Measurements from ENCODE around the gene ITFG1.
A peak's percentile ranks its signal among the peaks of the same experiment; 100 is the strongest.
"Not testable (repeated sequence)": the region's sequence is repeated elsewhere in the genome, so short reads cannot be mapped to it uniquely, and the experiment has no call there.

Gene ITFG1

DNA sequence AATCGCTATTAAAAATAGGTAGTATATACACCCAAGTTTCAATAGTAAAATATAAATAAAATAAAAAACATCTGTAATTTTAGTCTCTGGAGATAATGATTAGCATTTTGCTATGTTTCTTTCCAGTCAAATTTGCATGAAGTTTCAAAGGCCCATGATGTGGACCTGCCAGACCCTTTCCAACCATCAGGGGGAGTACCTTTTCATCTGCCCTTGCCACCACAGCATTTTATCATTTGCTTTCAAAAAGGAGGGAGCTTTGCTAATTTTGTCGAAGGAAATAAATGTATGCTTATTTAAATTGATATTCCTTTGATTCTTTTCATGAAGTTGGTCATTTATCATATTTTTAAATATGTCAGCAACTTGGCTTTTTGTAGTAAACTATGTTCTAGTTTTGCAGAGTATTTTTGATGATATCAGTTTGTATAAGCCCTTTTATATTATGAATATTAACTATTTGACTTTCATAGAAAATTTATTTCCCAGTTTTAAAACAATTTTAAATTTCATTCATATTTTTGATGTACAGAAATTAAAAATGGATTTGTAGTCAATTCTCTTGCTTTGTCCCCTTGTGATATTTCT is 201.9 kb downstream of the ITFG1 start:
- Mint-ChIP-seq H3K36me3 (peaks cover 41 to 47% of the 10 kb centered on the region in 2 donors), H3K9me3 (no peaks in the 10 kb centered on the region), H3K4me1 (no peaks in the 10 kb centered on the region), H3K27me3 (no peaks in the 10 kb centered on the region), H3K4me3 (no peak overlapping the region), H3K27ac (no peak overlapping the region)
- DNase-seq, result no peak
- ATAC-seq (replicated peaks), result peak; percentile 55 to 65

DNA sequence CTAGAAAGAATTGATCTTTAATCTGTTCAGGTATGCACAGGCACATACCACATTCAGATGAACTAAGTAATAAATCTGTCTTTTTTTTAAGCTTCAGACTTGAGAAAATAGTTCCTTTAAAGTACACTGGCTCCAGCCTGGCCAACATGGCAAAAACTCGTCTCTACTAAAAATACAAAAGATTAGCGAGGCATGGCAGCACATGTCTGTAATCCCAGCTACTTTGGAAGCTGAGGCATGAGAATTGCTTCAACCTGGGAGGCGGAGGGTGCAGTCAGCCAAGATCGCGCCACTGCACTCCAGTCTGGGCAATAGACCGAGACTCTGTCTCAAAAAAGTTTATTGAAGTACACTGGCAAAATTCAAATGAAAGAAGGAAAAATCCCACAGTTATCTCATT is 206.1 kb downstream of the ITFG1 start:
- H3K4me1 Mint-ChIP-seq, result no peaks in the 10 kb centered on the region
- H3K4me3 Mint-ChIP-seq, result no peak overlapping the region
- H3K36me3 Mint-ChIP-seq, result peaks cover 41 to 47% of the 10 kb centered on the region in 2 donors
- ATAC-seq (replicated peaks), result no peak
- no peak for DNase-seq
- no peaks in the 10 kb centered on the region for H3K27me3 Mint-ChIP-seq
- H3K27ac Mint-ChIP-seq, result no peak overlapping the region
- no peaks in the 10 kb centered on the region for H3K9me3 Mint-ChIP-seq

DNA sequence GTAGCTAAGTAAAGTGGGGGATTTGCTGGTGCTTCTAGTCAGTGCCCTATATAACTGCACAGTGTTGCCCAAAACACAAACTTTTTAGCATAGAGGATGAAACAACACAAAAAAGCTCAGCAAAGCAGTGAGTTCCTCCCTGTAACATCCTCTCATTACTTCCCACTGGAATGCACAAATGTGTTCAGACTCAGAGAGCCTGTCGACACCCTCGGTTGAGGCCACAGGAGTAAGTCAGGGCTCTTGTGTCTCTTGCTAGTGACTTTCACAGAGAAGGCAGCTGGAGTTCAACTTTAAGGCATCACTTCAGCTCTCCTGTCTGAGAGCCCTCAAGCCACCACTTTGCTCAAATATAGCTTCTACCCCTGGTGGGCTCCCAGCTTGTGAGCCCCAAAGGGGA is 209.9 kb downstream of the ITFG1 start:
- Mint-ChIP-seq H3K9me3 (no peaks in the 10 kb centered on the region), H3K4me3 (no peak overlapping the region), H3K4me1 (no peaks in the 10 kb centered on the region), H3K27ac (no peak overlapping the region), H3K36me3 (peaks cover 25 to 26% of the 10 kb centered on the region in 2 donors), H3K27me3 (no peaks in the 10 kb centered on the region)
- ATAC-seq (replicated peaks) (no peak), DNase-seq (no peak)

DNA sequence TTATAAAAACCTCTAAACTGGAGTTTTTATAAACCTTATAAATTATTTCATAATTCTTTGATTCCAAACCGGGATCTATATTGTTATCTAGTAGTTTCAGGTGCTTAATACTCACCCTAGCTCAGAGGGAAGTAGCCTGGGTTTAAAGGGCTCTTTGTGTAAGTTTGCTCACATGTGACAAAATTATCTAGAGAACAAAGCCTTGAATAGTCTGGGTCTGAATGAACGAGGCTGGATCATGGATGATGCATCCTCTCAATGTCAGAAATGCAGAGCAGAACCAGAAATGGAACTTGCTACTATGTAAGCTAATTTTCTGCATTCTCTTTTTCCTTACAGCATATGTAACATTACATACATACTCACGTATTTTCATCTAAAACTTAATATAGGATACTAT is 213.2 kb downstream of the ITFG1 start:
- no peak overlapping the region for H3K4me3 Mint-ChIP-seq
- no peaks in the 10 kb centered on the region for H3K9me3 Mint-ChIP-seq
- H3K36me3 Mint-ChIP-seq, result peaks cover 20 to 21% of the 10 kb centered on the region in 2 donors
- no peaks in the 10 kb centered on the region for H3K4me1 Mint-ChIP-seq
- ATAC-seq (replicated peaks) (no peak), DNase-seq (no peak)
- H3K27ac Mint-ChIP-seq, result no peak overlapping the region
- no peaks in the 10 kb centered on the region for H3K27me3 Mint-ChIP-seq

DNA sequence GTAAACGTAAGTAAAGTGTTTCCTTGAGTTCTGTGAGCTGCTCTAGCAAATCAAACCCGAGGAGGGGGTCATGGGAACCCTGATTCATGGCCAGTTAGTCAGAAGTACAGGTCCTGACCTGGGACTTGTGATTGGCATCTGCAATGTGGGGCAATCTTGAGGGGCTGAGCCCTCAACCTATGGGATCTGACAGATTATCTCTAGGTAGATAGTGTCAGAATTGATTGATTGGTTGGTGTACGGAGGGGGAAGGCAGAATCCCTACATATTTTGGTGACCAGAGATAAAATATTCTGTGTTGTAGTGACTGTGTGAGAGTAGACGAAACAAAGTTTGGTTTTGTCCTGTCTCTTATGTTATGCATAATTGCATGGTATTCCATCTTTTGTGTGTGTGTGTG is 216.7 kb downstream of the ITFG1 start:
- H3K36me3 Mint-ChIP-seq, result peaks cover 26 to 31% of the 10 kb centered on the region in 2 donors
- H3K4me3 Mint-ChIP-seq, result no peak overlapping the region
- H3K9me3 Mint-ChIP-seq, result no peaks in the 10 kb centered on the region
- DNase-seq (no peak), ATAC-seq (replicated peaks) (no peak)
- H3K27me3 Mint-ChIP-seq, result no peaks in the 10 kb centered on the region
- no peaks in the 10 kb centered on the region for H3K4me1 Mint-ChIP-seq
- no peak overlapping the region for H3K27ac Mint-ChIP-seq

DNA sequence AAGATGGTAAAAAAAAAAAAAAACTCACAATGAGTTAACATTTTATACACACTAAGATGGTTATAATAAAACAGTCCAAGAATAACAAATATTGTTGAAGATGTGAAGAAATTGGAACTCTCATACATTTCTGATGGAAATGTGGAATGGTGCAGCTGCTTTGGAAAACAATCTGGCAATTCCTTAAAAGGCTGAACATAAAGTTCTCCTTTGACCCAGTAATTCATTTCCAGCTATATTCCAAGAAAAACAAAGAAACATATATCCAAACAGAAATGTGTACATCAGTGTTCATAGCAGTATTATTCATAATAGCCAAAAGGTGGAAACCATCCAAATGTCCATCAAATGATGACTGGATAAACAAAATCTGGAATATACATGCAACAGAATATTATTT is 219.8 kb downstream of the ITFG1 start:
- Mint-ChIP-seq H3K36me3 (peaks cover 28 to 46% of the 10 kb centered on the region in 2 donors), H3K9me3 (no peaks in the 10 kb centered on the region), H3K27me3 (no peaks in the 10 kb centered on the region), H3K27ac (no peak overlapping the region), H3K4me1 (no peaks in the 10 kb centered on the region), H3K4me3 (no peak overlapping the region)
- ATAC-seq (replicated peaks) (no peak), DNase-seq (no peak)

DNA sequence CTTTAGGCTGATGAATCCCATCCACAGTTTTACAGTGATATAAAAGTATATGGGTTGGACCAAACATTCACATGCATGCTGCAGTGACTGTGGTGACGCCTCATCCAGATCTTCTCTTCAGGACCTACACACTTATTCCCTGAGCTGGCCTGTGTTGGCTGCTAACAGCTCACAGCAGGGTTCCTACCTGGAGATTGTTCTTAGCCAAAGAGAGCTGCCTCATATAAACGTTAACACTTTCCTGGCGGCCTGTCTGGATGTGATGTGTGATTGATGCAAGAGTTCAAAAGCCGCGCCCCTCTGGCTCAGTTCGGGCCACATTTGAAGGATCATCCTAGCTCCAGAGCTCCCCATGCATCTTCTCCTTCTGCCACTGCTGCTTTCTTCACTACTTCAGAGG is 224.1 kb downstream of the ITFG1 start:
- Mint-ChIP-seq H3K9me3 (peaks cover 0 to 6% of the 10 kb centered on the region in 2 donors), H3K4me1 (no peaks in the 10 kb centered on the region), H3K4me3 (no peak overlapping the region), H3K36me3 (peaks cover 50 to 64% of the 10 kb centered on the region in 2 donors), H3K27me3 (no peaks in the 10 kb centered on the region), H3K27ac (no peak overlapping the region)
- no peak for DNase-seq
- no peak for ATAC-seq (replicated peaks)

DNA sequence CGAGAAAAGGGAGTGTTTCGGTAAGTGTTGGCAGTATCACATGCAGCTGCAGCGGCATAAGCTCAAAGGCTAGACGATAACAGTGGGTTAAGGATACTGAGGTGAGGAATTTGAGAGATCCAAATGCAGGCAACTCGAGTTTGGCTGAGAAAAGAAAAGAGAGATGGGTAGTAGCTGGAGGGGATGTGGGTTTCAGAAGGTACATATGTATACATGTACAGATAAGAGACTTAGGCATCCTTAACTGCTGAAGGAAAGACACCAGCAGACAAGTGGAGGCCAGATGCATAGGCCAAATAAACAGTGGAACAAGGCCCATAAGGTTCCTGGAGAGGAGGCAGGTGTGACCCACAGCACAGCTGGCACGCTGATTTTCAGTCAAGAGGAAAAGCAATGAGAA is 230.6 kb downstream of the ITFG1 start:
- H3K9me3 Mint-ChIP-seq, result peaks cover 2 to 4% of the 10 kb centered on the region in 2 donors
- H3K27me3 Mint-ChIP-seq, result no peaks in the 10 kb centered on the region
- no peak overlapping the region for H3K27ac Mint-ChIP-seq
- ATAC-seq (replicated peaks) (no peak), DNase-seq (no peak)
- peaks cover 52% of the 10 kb centered on the region in 2 donors for H3K36me3 Mint-ChIP-seq
- no peaks in the 10 kb centered on the region for H3K4me1 Mint-ChIP-seq
- no peak overlapping the region for H3K4me3 Mint-ChIP-seq

DNA sequence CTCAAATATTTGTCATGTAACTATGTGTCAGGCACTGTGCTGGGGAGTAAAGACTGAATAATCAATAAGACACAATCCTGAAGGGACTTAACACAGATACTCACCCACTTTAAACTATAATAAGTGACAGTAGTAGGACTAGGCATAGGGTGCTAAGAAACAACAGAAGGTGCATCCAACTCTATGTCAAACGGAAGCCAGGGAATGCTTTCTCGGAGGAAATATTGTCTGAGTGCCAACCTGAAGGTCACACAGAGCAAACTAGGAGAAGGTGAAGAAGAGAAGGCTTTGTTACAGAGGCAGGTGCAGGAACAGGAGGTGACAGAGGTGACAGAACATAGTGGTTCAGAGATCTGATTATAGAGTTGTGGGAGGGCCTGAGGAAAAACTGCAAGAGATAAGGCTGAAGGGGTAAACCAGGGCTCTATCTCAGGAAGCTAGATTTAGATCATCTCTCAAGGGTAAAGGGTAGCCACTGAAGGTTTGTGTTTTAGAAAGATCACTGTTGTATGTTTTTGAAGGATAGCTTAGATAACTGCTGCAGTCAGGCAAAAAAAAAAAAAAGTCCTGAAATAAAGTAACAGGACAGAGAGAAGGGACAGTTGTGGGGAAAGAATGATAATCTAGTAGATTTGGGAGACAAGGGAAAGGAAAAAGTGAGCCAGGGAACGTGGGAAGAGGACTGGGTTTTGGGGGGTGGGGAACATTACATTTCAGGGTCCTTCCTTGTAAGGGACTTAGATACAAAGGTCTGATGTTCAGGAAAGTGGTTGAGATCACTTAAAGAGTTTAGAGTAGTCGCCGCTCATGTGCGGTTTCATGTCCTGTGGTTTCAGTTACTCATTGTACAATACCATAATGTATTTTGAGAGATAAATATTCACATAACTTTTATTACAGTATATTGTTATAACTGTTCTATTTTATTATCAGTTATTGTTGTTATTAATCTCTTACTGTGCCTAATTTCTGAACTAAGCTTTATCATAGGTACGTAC is 231.5 kb downstream of the ITFG1 start:
- Mint-ChIP-seq H3K27me3 (no peaks in the 10 kb centered on the region), H3K27ac (peak overlapping the region; percentile 48), H3K4me1 (no peaks in the 10 kb centered on the region), H3K4me3 (no peak overlapping the region), H3K9me3 (peaks cover 3 to 9% of the 10 kb centered on the region in 2 donors), H3K36me3 (peaks cover 54% of the 10 kb centered on the region in 2 donors)
- ATAC-seq (replicated peaks), result no peak
- no peak for DNase-seq

DNA sequence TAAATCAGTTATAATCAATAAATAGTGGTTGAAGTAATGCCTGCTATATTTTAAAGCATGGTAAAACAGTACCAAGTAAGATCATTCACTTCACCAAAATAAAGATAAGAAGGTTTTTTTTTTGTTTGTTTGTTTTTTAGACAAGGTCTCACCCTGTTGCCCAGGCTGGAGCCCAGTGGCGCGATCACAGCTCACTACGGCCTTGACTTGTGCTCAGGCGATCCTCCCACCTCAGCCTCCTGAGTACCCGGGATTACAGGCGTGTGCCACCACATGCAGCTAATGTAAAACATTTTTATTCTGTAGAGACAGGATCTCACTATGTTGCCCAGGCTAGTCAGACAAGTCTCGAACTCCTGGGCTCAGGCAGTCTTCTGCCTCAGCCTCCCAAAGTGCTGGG is 232.6 kb downstream of the ITFG1 start:
- H3K4me1 Mint-ChIP-seq, result no peaks in the 10 kb centered on the region
- ATAC-seq (replicated peaks), result no peak
- H3K9me3 Mint-ChIP-seq, result peaks cover 5 to 12% of the 10 kb centered on the region in 2 donors
- peaks cover 48 to 52% of the 10 kb centered on the region in 2 donors for H3K36me3 Mint-ChIP-seq
- no peak overlapping the region for H3K4me3 Mint-ChIP-seq
- DNase-seq, result no peak
- no peaks in the 10 kb centered on the region for H3K27me3 Mint-ChIP-seq
- no peak overlapping the region for H3K27ac Mint-ChIP-seq

DNA sequence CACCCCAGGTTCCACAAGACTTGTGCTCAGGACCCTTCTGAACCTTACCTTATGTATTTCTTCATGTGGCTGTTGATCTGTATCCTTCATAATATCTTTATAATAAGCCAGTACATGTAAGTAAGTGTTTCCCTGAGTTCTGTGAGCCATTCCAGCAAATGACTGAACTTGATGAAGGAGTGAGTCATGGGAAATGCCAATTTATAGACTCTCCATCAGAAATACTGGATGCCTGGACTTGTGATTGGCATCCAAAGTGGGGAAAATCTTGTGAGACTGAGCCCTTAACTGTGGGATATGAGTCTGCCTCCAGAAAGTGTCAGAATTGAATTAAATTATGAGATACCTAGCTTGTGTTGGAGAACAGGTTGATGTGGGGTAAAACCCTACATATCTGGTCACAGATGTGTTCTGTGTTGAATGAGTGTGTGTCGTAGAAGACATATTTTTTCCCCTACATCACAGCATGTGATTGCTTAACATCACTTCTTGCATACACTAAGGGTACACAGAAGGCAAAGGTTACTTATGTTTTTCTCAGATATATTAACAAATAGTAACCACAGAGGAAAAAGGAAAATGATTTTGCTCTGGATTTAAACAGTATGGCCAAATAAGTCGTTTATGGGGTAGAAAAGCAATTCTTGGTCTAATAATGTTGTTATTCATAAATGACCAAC is 247.0 kb downstream of the ITFG1 start:
- H3K4me3 Mint-ChIP-seq, result no peak overlapping the region

DNA sequence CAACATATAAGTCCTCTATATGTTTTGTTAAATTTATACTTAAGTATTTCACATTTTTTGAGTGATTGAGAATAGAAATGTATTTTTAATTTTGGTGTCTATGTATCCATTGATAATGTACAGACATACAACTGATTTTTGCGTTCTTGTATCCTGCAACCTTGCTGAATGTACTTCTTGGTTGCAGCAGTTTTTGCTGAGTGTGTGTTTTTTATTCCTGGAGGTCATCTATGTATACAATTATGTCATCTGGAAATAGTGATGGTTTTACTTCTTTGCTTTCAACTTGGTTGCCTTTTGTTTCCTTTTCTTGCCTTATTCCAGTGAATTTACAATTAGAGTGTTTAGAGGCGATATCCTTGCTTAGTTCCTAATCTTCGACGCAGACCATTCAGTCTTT is 249.6 kb downstream of the ITFG1 start:
- Mint-ChIP-seq H3K27me3 (no peaks in the 10 kb centered on the region), H3K36me3 (peaks cover 34 to 49% of the 10 kb centered on the region in 2 donors), H3K27ac (no peak overlapping the region), H3K4me3 (no peak overlapping the region), H3K4me1 (no peaks in the 10 kb centered on the region), H3K9me3 (no peaks in the 10 kb centered on the region)
- no peak for ATAC-seq (replicated peaks)
- DNase-seq, result no peak

More for the DNA sequence above, 247.0 kb downstream of the ITFG1 start:
- Mint-ChIP-seq H3K4me1 (no peaks in the 10 kb centered on the region), H3K27me3 (no peaks in the 10 kb centered on the region), H3K9me3 (no peaks in the 10 kb centered on the region), H3K36me3 (peaks cover 45 to 50% of the 10 kb centered on the region in 2 donors), H3K27ac (no peak overlapping the region)
- ATAC-seq (replicated peaks), result no peak
- no peak for DNase-seq

DNA sequence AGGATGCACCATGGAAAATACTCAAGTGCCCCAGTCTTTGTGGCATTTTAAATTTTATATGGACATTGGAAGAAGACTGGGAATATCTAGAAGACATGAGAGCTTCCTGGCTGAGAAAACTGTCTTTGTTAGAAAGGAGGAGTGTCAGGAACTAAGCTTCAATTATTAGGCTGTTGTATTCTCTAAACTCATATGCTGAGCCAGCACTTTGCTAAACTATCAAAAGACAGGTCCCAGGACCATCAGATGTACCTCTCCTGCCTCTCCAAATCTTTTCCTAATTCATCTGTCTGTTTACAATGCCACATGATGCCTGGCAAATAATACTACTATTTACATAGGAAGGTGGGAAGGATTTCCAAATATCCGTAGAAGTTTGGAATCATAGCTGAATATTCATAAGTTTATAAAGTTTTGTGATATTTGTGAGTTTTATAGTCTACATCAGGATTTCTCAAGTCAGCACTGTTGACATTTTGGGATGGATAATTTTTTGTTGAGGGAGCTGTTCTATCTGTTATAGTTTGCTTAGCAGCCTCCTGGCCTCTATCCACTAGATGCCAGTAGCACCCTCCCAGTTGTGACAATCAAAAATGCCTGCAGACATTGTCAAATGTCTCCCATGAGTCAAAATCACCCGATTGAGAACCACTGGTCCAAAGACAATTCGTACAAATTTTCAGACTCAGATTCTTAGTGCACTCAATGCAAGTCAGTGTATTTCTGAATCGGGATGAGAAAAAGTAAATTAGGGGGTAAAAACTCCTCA is 255.9 kb downstream of the ITFG1 start:
- H3K4me1 Mint-ChIP-seq, result no peaks in the 10 kb centered on the region
- H3K36me3 Mint-ChIP-seq, result peaks cover 5 to 26% of the 10 kb centered on the region in 2 donors
- no peak for ATAC-seq (replicated peaks)
- no peaks in the 10 kb centered on the region for H3K27me3 Mint-ChIP-seq
- no peaks in the 10 kb centered on the region for H3K9me3 Mint-ChIP-seq
- H3K27ac Mint-ChIP-seq, result no peak overlapping the region
- H3K4me3 Mint-ChIP-seq, result no peak overlapping the region
- no peak for DNase-seq

DNA sequence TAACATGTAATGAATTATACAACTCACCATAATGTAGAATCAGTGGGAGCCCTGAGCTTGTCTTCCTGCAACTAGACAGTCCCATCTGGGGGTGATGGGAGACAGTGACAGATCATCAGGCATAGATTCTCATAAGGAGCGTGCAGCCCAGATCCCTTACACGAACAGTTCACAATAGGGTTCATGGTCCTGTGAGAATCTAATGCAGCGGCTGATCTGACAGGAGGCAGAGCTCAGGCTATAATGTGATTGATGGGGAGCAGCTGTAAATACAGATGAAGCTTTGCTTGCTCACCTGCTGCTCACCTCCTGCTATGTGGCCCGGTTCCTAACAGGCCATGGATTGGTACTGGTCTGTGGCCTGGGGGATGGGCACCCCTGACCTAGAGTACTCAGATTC is 257.4 kb downstream of the ITFG1 start:
- H3K9me3 Mint-ChIP-seq; ATAC-seq (replicated peaks); H3K4me3 Mint-ChIP-seq; H3K27ac Mint-ChIP-seq; H3K4me1 Mint-ChIP-seq; H3K27me3 Mint-ChIP-seq; DNase-seq: not testable (repeated sequence)
- H3K36me3 Mint-ChIP-seq, result peaks cover 5 to 29% of the 10 kb centered on the region in 2 donors
